Measurements from ENCODE around the gene RBBP6.
"Not testable (repeated sequence)": the region's sequence is repeated elsewhere in the genome, so short reads cannot be mapped to it uniquely, and the experiment has no call there.

Gene RBBP6

DNA sequence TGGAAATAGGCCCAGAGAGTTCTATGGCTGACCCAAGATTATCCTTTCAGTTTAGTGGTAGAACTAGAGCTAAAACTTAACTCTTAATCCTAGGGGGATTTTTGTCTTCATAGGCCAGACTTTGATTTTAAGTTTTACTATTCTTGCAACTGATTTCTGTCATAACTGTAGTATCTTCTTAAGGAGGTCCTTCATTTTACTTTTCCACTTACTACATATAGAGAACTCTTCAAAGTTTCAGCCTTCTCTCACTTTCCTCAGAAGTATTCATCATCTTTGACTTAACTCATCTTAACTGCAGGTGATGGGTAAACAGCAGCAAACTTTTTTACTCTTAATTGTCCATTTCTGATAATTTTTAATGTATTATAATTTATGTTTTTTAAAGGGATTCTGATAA, 23.4 kb downstream of the RBBP6 start:
- DNase-seq (ENCODE audit: low read depth) = no peak

DNA sequence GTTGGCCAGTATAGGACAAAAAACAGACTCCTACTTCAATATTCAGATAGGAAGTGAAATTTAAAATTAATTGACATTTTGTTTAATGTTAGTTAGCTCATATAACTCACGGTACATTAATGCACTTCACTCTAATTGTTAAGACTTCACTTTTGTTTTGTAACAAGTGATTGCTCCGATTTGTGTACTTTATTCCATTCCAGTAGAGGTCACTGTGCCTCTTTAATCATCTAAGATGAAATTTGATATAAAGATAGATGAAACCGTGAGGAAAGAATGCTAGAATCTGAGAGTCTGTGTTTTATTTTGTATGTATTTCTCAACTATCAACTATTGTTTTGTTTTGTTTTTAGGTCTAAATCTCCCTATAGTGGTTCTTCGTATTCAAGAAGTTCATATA, 29.0 kb downstream of the RBBP6 start:
- no peak for DNase-seq (ENCODE audit: low read depth)

DNA sequence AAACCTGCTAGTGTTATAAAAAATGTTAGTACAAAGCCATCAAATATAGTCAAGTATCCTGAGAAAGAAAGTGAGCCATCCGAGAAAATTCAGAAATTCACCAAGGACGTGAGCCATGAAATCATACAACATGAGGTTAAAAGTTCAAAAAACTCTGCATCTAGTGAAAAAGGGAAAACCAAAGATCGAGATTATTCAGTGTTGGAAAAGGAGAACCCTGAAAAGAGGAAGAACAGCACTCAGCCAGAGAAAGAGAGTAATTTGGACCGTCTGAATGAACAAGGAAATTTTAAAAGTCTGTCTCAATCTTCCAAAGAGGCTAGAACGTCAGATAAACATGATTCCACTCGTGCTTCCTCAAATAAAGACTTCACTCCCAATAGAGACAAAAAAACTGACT, 31.7 kb downstream of the RBBP6 start:
- DNase-seq (ENCODE audit: low read depth) = no peak

DNA sequence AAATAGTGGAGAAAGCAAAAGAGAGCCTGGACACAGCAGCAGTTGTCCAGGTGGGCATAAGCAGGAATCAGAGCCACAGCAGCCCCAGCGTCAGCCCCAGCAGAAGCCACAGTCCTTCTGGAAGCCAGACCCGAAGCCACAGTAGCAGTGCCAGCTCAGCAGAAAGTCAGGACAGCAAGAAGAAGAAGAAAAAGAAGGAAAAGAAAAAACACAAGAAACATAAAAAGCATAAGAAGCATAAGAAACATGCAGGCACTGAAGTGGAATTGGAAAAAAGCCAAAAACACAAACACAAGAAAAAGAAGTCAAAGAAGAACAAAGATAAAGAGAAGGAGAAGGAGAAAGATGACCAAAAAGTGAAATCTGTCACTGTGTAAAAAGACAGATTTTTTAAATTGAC, 32.7 kb downstream of the RBBP6 start:
- no peak for DNase-seq (ENCODE audit: low read depth)

- no peak for DNase-seq (ENCODE audit: low read depth)
Observed at GRCh38 chr16:24573141-24573540, 33.8 kb downstream of the RBBP6 start.

- DNase-seq (ENCODE audit: low read depth) = not testable (repeated sequence)
Observed at GRCh38 chr16:24574515-24575485, 35.4 kb downstream of the RBBP6 start.

DNA sequence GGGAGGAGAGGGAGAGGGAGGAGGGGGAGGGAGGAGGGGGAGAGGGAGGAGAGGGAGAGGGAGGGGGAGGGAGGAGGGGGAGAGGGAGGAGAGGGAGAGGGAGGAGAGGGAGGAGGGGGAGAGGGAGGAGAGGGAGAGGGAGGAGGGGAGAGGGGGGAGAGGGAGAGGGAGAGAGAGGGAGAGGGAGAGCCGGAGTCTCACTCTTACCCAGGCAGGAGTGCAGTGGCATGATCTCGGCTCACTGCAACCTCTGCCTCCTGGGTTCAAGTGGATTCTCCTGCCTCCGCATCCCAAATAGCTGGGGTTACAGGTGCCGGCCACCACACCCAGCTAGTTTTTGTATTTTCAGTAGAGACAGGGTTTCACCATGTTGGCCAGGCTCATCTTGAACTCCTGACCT, 36.4 kb downstream of the RBBP6 start:
- not testable (repeated sequence) for DNase-seq (ENCODE audit: low read depth)

- DNase-seq (ENCODE audit: low read depth) = no peak
Observed at GRCh38 chr16:24577167-24577566, 37.8 kb downstream of the RBBP6 start.

GRCh38 chr16:24580665-24581064, 41.3 kb downstream of the RBBP6 start:
- no peak for DNase-seq (ENCODE audit: low read depth)

GRCh38 chr16:24583494-24583893, 44.1 kb downstream of the RBBP6 start:
- DNase-seq (ENCODE audit: low read depth) = no peak

DNA sequence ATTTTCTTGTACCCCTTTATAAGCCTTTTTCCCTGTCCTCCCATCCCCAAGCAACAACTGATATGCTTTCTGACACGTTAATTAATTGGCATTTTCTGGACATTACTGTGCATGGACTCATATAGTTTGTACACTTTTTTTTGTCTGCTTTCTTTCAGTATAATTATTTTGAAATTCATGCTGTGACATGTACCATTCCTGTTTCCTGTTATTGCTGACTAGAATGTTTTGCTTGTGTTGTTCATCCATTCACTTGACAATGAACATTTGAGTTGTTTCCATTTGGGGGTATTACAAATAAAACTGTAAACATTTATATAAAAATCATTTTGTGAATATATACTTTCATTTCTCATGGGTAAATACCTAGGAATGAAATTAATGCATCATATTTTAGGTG, 50.6 kb downstream of the RBBP6 start:
- DNase-seq (ENCODE audit: low read depth) = no peak

DNA sequence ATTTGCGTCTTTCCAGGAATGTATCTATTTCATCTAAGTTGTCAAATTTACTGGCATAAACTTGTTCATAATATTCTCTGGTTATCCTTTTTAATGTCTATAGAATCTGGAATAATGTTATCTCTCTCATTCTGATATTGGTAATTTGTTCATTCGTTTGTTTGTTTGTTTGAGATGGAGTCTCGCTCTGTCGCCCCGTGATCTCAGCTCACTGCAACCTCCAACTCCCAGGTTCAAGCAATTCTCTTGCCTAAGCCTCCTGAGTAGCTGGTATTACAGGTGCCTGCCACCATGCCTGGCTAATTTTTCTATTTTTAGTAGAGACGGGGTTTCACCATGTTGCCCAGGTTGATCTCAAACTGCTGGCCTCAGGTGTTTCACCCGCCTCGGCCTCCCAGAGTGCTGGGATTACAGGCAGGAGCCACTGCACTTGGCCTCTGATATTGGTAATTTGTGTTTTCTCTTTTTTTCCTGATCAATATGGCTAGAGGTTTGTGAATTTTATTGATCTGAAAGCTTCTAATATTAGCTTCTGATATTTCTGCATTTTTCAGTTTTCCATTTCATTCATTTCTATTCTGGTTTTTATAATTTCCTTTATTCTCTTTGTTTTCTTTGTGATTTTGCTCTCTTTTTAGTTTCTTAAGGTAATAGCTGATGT, 59.5 kb downstream of the RBBP6 start:
- no peak for DNase-seq (ENCODE audit: low read depth)

- DNase-seq (ENCODE audit: low read depth) = no peak
Observed at GRCh38 chr16:24609417-24609739, 70.0 kb downstream of the RBBP6 start.

DNA sequence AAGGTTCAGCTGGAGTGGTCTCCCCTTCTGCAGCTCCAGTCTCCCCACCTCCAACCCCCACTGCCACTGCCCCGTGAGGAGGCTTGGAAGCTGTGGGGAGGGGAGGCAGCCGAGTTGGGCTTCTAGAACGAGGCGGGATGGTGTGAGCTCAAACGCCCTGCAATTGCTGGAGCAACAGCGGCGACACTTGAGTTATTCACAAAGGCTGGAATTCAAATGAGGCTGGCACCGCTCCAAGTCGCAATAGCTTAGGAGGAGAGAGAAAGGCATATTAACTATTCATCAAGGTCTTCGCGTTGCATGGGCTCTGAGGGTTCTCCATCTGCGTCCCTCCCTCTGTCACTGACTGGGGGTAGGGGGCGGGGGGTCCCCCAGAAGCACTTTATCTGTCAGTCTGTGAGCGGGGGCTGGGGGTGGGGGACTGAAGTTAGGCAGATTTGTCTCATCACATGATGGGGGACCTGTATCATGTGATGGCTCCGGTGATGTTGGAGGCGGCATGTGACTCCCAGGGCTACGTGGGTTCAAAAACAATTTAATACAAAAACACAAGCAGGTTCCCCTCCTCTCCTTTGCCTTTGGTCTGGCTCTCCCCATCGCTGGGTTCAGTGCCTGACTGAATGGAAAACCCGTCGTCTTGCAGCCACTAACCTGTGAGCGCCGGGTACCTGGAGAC, 70.5 kb downstream of the RBBP6 start:
- DNase-seq (ENCODE audit: low read depth) = no peak

- DNase-seq (ENCODE audit: low read depth) = no peak
Observed at GRCh38 chr16:24610416-24610755, 71.0 kb downstream of the RBBP6 start.

DNA sequence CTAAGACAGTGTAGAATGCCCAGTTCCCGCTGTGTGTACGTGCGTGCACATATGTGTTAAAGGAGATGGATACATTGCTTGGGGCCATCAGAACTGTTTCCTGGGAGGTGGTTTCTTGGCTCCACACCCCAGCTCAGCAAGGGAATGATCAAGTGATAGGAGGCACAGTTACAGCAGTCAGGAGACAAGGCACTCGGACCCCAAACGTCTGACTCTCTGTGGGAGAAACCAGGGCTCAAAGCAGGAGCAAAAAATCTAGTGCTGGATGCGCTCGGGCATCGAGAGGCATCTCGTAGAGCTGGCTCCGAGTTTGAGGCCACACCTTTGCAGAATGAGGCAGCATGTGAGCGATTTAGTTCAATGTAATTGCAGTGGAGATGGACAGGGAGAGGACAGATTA, 71.9 kb downstream of the RBBP6 start:
- no peak for DNase-seq (ENCODE audit: low read depth)

GRCh38 chr16:24612656-24613055, 73.3 kb downstream of the RBBP6 start:
- DNase-seq (ENCODE audit: low read depth) = no peak

DNA sequence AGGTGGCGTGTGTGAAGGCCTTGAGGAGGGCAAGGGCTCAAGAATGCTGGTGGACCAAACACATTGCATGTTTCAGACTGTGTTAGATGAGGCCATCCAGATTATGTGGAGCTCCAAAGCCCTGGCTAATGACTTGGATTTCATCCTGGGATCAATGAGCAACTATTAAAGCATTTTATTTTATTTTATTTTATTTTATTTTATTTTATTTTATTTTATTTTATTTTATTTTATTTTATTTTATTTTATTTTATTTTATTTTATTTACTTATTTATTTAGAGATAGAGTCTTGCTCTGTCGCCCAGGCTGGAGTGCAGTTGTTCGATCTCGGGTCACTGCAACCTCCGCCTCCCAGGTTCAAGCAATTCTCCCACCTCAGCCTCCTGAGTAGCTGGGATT, 73.9 kb downstream of the RBBP6 start:
- DNase-seq (ENCODE audit: low read depth) = not testable (repeated sequence)

DNA sequence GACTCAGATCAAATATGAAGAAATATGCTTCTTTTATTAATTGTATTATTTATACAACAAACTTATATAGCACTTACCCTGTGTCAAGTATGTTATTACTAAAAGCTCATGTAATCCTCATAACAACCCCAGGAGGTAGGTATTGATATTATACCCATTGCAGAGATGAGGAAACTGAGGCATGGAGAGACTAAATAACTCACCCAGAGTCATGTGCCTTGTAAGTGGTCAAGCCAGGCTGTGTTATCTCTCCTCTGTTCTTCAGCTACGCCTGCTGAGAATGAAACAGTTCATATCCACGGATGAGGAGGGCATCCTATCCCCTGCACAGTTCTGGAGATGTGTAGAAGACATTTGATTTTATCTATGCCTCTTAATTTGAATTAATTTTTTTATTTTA, 78.1 kb downstream of the RBBP6 start:
- DNase-seq (ENCODE audit: low read depth) = no peak
